IPS-18a (cell line): ENCODE data around the gene TEAD3.
"Not testable (repeated sequence)": the region's sequence is repeated elsewhere in the genome, so short reads cannot be mapped to it uniquely, and the experiment has no call there.

Experiments
- H3K27ac ChIP-seq: one replicate; pipeline ENCODE4 v1.5.1; 2013; ENCODE audit warnings: low read length
- H3K27me3 ChIP-seq: one replicate; pipeline ENCODE4 v1.6.1; 2013; ENCODE audit warnings: mild to moderate bottlenecking, low read length; ENCODE audit not compliant: control insufficient read depth, insufficient read depth
- H3K36me3 ChIP-seq: one replicate; pipeline ENCODE4 v1.6.1; 2013; ENCODE audit warnings: low read depth, low read length; ENCODE audit not compliant: control insufficient read depth
- H3K4me1 ChIP-seq: one replicate; pipeline ENCODE4 v1.6.1; 2013; ENCODE audit warnings: low read depth, low read length; ENCODE audit not compliant: control insufficient read depth
- H3K4me3 ChIP-seq: one replicate; pipeline ENCODE4 v1.5.1; 2013; ENCODE audit warnings: low read length
- H3K9ac ChIP-seq: one replicate; pipeline ENCODE4 v1.6.1; 2013; ENCODE audit warnings: mild to moderate bottlenecking, low read length, moderate library complexity
- H3K9me3 ChIP-seq: one replicate; pipeline ENCODE4 v1.6.1; 2013; ENCODE audit warnings: low read depth, low read length; ENCODE audit not compliant: control insufficient read depth

TEAD3 gene

DNA sequence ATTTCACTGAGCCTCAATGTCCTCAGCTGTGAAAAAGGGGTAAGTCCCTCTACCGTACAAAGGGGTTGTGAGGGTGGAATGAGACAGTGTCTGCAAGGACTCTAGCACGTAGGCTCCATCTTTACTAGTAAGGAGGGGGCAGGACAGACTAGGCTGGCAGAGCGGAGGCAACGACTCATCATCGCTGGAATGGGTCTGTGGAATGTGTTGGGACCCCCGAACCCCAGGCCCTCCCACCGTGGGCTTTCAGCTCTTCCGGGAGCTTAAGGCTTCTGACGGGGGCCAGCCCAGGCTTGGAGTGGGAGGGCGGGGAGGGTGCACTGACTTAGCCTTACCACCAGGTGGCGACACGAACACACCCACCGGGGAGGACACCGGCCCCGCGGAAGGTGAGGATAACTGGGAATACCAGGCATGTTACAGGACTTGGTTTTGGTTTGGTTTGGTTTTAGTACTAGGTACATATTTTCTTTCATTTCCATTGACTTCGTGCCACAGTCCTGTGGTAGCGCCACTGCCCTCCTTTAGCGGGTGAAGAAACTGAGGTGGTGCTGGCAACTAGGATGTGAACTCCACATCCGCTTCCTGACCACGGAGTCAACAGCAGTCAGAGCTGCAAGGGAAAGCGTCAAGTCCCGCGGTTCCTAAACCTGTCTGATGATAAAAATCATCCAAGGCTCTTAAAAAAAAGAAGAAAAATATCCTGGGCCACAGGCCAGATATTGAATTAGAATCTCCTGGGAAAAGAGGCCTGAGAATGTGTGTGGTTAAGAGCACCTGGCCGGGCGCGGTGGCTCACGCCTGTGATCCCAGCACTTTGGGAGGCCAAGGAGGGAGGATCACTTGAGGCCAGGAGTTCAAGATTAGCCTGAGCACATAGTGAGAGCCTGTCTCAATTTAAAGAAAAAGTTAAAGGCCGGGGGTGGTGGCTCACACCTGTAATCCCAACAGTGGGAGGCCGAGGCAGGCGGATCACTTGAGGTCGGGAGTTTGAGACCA is 26.1 kb upstream of the TEAD3 start:
- Histone ChIP-seq H3K4me3 (peak overlapping the region; percentile 25), H3K9ac (no peak overlapping the region), H3K9me3 (no peaks in the 10 kb centered on the region), H3K4me1 (no peaks in the 10 kb centered on the region), H3K27me3 (peaks cover 3% of the 10 kb centered on the region), H3K27ac (no peak overlapping the region), H3K36me3 (no peaks in the 10 kb centered on the region)

DNA sequence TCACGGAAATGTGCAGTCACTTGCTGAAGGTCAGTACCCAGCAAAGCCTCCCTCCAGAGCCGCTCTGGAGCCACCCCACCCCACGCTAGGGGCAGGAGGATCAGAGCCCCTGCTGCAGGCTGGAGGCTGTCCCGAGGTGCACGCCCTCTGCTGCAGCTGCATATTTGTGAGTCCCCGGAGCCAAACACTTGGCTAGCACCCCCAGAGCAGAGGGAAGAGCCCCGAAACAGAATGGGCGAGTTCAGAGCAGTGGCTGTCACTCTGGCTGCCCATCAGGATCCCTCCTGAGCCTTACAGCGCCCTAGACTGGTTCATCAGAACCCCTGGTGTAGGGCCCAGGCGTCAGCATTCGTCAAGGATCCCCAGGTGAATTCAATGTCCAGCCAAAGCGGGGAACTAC is 25.3 kb upstream of the TEAD3 start:
- Histone ChIP-seq H3K9ac (no peak overlapping the region), H3K9me3 (no peaks in the 10 kb centered on the region), H3K36me3 (no peaks in the 10 kb centered on the region), H3K4me1 (no peaks in the 10 kb centered on the region), H3K27ac (no peak overlapping the region), H3K4me3 (no peak overlapping the region), H3K27me3 (peaks cover 3% of the 10 kb centered on the region)

DNA sequence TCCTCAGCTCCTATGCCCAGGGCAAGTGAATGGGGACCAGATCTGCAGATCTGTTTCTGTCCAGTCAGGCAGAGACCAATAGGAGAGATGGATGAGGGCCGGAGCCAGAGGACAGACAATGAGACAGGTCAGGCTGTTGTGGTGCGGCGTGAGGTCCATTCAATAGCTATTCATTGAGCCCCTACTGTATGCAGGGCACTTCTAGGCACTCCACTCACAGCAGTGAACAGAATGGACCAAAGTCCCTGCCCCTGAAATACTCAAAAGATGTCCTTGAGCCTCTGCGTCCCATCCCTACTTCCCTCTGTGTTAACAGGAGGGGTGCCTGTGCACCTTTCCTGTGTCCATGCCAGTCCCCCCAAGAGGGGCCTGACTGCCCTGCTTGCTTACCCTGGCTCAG is 24.4 kb upstream of the TEAD3 start:
- Histone ChIP-seq H3K9ac (no peak overlapping the region), H3K36me3 (no peaks in the 10 kb centered on the region), H3K9me3 (no peaks in the 10 kb centered on the region), H3K4me3 (no peak overlapping the region), H3K27ac (no peak overlapping the region), H3K4me1 (no peaks in the 10 kb centered on the region), H3K27me3 (peaks cover 3% of the 10 kb centered on the region)

DNA sequence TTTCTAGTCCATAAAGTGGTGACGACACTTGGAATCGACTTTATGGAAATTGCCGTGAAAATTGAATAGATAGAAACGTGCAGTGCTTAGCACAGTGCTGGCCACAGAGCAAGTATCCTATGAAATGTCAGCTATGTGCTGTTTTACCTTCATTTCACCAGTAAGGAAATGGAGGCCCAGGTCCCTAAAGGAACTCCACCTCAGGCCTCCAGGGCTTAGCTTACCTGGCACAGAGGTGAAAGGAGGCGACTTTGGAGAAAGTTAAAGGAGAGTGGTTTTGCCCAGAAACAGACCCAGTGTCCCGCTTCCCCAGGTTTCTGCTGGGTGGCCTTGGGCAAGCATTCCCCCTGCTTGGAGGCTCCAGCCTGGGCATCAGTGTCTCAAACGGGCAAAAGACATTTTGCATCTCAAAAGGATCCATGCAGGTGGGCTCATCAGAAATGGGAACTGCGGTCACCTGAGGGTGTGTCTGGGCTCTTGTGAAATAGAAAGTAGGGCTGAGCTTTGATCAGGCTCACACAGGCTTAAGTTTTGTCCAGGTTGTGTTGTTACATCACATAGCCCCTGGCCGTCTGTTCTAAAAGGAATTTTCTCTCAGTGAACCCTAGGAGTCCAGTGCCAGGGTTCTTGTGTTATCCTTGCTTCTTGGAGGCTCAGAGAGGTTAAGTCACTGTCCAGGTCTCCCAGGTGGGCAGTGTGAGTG is 22.6 kb upstream of the TEAD3 start:
- no peaks in the 10 kb centered on the region for H3K9me3 ChIP-seq
- H3K27me3 ChIP-seq: peaks cover 3% of the 10 kb centered on the region
- no peak overlapping the region for H3K4me3 ChIP-seq
- no peaks in the 10 kb centered on the region for H3K4me1 ChIP-seq
- no peak overlapping the region for H3K27ac ChIP-seq
- no peak overlapping the region for H3K9ac ChIP-seq
- no peaks in the 10 kb centered on the region for H3K36me3 ChIP-seq

DNA sequence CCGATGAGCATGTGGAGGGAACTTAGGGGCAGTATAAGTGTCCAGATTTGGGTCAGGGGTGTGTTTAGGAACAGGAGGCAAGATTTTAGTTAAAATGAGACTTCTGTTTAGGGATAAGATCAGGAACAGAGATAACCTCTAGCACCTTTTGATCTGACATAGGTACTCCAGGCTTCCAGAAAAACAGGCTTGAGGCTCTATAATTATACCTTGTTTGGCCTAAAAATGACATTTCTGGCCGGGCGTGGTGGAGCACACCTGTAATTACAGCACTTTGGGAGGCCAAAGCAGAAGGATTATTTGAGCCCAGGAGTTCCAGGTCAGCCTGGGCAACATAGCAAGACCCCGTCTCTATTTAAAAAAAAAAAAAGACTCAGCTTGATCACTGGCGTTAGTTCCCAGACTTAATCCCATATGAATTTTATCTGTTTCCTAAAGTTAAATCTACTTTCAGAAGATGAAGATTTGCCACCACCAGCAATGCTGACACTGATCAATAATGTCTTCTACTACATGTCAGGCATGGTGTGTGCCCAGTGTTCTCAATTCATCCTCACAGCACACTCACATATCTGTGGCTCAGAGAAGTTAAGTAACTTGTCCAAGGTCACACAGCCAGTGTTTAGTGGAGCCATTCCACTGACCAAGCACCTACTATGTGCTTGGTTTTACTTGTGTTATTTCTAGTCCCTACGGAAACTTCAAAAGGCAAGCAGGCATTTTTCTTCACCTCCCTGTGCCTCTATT is 21.9 kb upstream of the TEAD3 start:
- Histone ChIP-seq H3K9me3 (no peaks in the 10 kb centered on the region), H3K27ac (no peak overlapping the region), H3K9ac (no peak overlapping the region), H3K4me1 (no peaks in the 10 kb centered on the region), H3K27me3 (peaks cover 3% of the 10 kb centered on the region), H3K4me3 (no peak overlapping the region), H3K36me3 (no peaks in the 10 kb centered on the region)

DNA sequence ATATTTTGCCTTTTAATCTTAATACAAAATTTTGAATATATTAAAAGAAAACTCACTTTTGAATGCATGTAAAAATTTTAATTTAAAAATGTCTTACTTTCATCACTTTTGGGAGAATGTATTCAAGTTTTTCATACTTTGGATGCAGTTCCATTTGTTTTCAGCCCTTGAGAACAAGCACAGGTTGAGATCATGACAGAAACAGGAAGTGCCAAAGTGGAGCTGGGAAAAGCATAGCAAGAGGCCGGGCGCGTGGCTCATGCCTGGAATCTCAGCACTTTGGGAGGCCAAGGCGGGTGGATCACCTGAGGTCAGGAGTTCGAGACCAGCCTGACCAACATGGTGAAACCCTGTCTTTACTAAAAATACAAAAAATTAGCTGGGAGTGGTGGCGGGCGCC is 21.1 kb upstream of the TEAD3 start:
- not testable (repeated sequence) for H3K27ac ChIP-seq, H3K4me1 ChIP-seq, H3K9me3 ChIP-seq, H3K4me3 ChIP-seq, H3K36me3 ChIP-seq, H3K27me3 ChIP-seq, H3K9ac ChIP-seq

DNA sequence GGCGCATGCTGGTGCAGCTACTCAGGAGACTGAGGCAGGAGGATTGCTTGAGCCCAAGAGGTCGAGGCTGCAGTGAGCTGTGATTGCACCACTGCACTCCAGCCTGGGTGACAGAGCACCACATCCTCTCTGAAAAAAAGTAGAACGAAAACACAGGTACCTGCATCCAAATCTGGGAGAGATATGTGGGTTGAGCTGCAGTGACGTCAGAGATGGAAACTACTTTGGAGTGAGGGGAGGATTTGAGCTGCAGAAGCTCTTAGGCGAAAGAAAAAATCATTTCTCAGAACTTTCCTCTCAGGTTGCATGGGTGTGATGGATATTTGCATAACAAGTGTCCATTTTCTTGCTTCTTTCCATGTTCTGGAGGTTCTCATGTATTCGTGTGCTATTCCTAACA is 19.8 kb upstream of the TEAD3 start:
- H3K9ac ChIP-seq: no peak overlapping the region
- H3K36me3 ChIP-seq: no peaks in the 10 kb centered on the region
- no peaks in the 10 kb centered on the region for H3K9me3 ChIP-seq
- H3K4me1 ChIP-seq: peaks cover 5% of the 10 kb centered on the region
- no peak overlapping the region for H3K4me3 ChIP-seq
- no peak overlapping the region for H3K27ac ChIP-seq
- no peaks in the 10 kb centered on the region for H3K27me3 ChIP-seq

DNA sequence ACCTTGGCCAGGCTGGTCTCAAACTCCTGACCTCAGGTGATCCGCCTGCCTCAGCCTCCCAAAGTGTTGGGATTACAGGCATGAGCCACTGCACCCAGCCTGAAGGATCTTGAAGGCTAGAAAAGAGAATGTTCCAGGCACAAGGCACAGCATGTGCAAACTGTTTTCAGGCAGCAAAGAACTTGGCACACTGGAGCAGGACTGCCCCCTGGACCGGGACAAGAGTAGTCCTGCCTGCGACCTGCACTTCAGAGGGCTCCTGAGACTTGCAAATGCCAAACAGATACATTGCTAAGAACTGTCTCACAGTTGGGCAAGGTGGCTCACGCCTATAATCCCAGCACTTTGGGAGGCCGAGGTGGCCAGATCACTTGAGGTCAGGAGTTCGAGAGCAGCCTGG is 19.1 kb upstream of the TEAD3 start:
- not testable (repeated sequence) for H3K27ac ChIP-seq, H3K4me1 ChIP-seq, H3K36me3 ChIP-seq, H3K4me3 ChIP-seq, H3K27me3 ChIP-seq, H3K9ac ChIP-seq, H3K9me3 ChIP-seq

DNA sequence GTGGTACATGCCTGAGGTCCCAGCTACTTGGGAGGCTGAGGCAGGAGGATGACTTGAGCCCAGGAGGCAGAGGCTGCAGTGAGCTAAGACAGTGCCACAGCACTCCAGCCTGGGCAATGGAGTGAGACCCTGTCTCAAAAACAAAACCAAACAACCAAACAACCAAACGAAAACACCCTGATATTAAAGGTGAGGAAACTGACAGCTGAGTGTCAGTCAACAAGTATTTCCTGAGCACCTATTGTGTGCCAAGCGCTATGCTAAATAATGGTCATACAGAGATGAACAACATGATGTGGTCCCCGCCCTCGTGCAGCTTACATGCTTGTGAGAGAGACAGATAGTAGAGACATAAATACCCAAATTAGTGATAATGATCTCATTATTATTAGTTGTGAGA is 17.7 kb upstream of the TEAD3 start:
- Histone ChIP-seq H3K4me3 (no peak overlapping the region), H3K27me3 (peaks cover 5% of the 10 kb centered on the region), H3K4me1 (peaks cover 9% of the 10 kb centered on the region), H3K27ac (no peak overlapping the region), H3K9me3 (no peaks in the 10 kb centered on the region), H3K36me3 (no peaks in the 10 kb centered on the region), H3K9ac (no peak overlapping the region)

DNA sequence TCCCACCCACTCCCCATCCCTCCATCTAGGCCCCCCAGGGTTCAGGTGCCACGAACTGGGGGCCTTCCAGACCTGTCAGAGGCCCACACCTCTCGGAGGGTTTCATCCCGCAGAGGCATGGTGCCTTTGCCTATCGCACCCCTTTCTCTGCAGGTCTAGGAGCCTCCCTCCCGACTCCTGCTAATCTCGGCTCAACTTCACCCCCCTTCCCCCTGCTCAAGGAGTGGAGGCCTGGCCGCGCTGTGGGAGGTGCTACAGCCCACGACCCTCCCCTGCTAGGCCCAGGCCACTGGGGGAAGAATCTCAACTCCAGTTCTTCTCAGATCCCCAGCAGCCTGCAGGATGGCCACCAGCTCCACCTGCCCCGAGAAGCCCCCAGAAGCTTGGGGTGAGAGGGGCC is 15.9 kb upstream of the TEAD3 start, which contains the start of gene TULP1:
Gene TULP1 (minus strand): TSS at position 157 of the 400 bp plus-strand sequence. CDS start 38 bp downstream, at position 119.
- Histone ChIP-seq H3K27me3 (peaks cover 5% of the 10 kb centered on the region), H3K36me3 (no peaks in the 10 kb centered on the region), H3K4me1 (peaks cover 9% of the 10 kb centered on the region), H3K27ac (no peak within 1 kb of the TSS), H3K9me3 (no peaks in the 10 kb centered on the region), H3K9ac (no peak within 1 kb of the TSS), H3K4me3 (peak within 1 kb of the TSS; percentile 17)

DNA sequence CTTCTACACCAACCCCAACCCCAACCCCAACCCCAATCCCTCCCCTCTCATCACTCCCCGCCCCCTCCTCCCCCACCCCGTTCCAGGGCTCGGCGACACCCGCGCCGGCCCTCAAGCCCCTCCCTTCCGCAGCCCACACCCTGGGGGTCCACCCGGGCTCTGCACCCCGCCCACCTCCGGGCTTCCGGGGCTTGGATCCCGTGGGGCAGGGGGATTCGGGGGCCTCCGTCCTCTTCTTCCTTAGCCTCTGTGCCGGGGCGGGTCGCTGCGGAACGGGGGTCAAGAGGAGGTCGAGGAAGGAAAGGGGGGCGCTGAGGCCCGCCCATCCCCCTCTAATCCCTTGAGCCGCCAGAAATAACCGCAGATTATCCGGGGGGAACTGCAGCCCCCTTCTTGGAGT is 15.1 kb upstream of the TEAD3 start:
- Histone ChIP-seq H3K9me3 (no peaks in the 10 kb centered on the region), H3K36me3 (no peaks in the 10 kb centered on the region), H3K27ac (no peak overlapping the region), H3K4me3 (peak overlapping the region; percentile 17), H3K4me1 (peaks cover 14% of the 10 kb centered on the region), H3K27me3 (peaks cover 5% of the 10 kb centered on the region), H3K9ac (no peak overlapping the region)
